Stimulated activated CD8-positive, alpha-beta memory T cell treated with anti-CD3 and anti-CD28 coated beads, Interleukin-12 subunit alpha, Interleukin-12 subunit beta, amount 100 ng/mL, for 4 hours (primary cell): ENCODE measurements around the gene DENND5B.
"Not testable (repeated sequence)": the region's sequence is repeated elsewhere in the genome, so short reads cannot be mapped to it uniquely, and the experiment has no call there.

Experiments
- DNase-seq: peaks from one replicate; pipeline ENCODE4 v3.0.0-alpha.2; 2020; ENCODE audit warnings: low read depth

The DENND5B gene

GRCh38 chr12:31506515-31507306 lies 84.2 kb downstream of the DENND5B start:
- no peak for DNase-seq

- DNase-seq: no peak
These were observed 86.2 kb downstream of the DENND5B start for GRCh38 chr12:31504625-31505222.

GRCh38 chr12:31501014-31501413 lies 89.9 kb downstream of the DENND5B start:
- DNase-seq: not testable (repeated sequence)

- no peak for DNase-seq
These were observed 91.4 kb downstream of the DENND5B start for GRCh38 chr12:31499567-31499966.

DNA sequence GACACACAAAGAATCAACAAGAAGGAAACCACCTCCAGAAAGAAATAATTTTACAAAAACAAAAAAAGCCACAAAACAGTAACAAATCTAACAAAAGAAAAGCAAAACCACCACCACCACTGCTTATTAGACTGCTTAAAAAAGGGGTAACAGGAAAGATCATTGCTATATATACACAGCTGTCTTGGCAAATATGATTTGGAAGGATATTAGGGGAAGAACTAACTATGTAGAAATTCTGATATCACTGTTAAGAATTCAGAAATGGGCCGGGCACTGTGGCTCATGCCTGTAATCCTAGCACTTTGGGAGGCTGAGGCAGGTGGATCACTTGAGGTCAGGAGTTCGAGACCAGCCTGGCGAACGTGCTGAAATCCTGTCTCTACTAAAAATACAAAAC lies 92.5 kb downstream of the DENND5B start:
- no peak for DNase-seq

DNA sequence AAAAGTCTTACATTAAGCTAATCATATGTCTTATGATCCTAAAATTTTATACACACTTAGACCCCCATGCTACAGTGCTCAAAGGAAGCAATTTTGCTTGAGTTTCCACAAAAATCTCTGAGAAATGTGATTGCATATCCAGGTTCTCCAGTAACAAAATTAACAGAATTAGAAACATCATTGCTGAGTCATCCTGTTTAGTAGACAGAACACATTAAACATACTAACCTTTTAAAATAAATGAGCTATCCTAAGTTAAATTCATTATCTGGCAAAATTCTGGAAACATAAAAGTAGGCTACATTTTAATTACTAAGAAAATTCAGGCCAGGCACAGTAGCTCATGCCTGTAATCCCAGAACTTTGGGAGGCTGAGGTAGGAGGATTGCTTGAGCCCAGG lies 94.7 kb downstream of the DENND5B start:
- no peak for DNase-seq

GRCh38 chr12:31494455-31494854 lies 96.5 kb downstream of the DENND5B start:
- no peak for DNase-seq

GRCh38 chr12:31492599-31493196 lies 98.2 kb downstream of the DENND5B start:
- no peak for DNase-seq

DNA sequence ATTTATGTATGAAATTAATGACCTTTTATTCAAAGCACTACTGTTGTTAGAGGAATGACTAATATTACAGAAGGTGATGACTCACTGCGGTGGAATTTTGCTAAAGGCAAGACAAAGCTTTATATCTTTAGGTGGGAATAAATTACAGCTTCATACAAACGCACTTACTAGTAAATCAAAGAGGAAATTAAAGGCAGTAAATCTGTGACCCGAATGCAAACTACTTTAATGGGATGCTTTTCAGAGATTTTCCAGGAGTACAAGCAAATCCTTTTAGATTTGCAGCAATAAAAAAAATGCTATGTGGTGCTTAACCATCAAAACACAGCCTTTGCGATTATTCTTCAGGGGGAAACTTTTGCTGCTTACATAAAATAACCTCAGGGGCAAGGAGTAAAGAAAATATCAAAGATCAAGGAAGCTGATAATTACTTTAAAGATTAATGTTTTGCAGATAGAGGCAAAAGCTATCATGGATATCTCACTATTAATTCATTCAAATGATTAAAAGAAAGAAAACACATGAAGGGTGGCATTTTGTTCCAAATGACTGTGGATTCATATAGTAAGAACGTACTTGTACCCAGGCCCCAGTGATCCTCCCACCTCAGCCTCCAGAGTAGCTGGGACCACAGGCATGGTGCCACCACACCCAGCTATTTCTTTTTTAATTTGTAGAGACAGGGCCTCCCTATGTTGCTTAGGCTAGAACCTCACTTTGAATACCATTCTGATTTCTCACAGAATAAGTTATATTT lies 98.9 kb downstream of the DENND5B start:
- no peak for DNase-seq

DNA sequence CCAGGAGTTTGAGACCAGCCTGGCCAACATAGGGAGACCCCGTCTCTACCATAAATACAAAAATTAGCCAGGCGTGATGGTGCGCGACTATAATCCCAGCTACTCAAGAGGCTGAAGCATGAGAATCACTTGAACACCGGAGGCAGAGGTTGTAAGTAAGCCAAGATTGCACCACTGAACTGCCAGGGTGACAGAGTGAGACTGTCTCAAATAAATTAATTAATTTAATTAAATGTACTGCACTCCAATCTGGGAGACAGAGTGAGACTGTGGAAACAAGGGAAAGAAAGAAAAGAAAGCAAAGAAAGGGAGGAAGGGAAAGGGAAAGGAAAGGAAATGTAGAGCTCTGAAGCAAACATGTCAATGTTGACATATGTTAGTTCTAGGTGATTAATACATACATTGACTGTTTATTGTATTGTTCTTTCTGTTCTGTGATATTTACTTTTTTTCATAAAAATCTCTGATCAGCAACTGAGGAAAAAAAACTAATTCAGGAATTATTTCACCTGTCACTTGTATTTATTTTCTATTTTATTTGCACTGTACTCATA lies 99.6 kb downstream of the DENND5B start:
- no peak for DNase-seq

DNA sequence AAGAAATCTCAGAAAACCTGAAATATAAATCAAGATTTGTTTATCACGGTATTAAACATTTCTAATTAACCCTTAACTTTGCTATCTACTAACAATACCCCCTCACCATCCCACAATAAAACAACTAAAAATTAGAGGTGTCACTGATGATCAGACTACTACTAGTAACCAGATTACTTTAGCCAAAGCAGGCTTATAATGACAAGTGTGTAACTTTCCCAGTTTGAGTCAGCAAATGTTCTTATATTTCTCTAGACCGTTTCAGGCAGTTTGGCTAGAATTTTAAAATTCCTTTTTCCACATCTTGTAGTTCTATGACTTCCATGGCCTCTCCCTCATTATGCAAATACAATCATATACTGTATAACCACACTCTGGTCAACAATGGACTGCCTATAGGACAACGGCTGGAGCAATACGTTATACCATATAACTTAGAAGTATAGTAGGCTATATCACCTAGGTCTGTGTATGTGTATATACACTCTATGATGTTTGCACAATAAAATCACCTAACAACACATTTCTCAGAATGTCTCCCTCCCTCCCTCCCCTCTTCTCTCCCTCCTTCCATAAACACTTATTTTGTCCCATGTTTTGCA lies 102.1 kb downstream of the DENND5B start:
- no peak for DNase-seq

GRCh38 chr12:31485571-31485970 lies 105.4 kb downstream of the DENND5B start:
- DNase-seq: no peak

GRCh38 chr12:31482816-31483215 lies 108.1 kb downstream of the DENND5B start:
- no peak for DNase-seq

GRCh38 chr12:31481415-31481814 lies 109.5 kb downstream of the DENND5B start:
- DNase-seq: no peak

DNA sequence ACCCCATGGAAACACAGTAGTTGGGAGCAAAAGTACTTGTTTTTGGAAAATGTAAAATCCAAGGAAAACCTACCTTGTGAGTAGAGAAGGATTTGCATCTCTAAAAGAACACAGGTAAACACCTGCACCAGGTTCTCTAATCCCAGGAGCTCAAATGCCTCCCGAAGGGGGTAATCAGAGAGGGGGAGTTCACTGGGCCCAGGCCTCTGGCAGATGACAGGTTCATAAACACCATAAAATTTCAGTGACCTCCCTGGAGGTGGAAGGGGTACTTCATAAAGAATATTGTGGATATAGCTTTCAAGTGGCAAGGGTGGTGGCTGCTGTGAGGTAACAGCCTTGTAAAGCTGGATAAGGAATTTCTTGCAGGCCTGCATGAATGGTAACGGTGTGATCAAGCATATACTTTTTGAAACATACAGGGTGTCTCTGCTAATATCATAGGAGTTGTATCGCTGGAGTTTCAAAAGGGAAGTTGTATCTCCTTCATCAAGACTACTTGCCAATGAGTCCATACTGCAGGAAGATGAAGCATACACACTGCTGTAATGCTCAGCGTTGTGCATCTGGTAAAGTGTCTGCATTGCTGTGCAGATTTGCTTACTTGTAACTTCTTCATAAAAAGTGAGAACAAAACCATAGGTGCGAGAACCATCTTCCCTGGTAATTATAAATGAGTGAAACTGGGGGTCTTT lies 111.3 kb downstream of the DENND5B start:
- no peak for DNase-seq

- DNase-seq: no peak
These were observed 112.0 kb downstream of the DENND5B start for GRCh38 chr12:31478898-31479297.

DNA sequence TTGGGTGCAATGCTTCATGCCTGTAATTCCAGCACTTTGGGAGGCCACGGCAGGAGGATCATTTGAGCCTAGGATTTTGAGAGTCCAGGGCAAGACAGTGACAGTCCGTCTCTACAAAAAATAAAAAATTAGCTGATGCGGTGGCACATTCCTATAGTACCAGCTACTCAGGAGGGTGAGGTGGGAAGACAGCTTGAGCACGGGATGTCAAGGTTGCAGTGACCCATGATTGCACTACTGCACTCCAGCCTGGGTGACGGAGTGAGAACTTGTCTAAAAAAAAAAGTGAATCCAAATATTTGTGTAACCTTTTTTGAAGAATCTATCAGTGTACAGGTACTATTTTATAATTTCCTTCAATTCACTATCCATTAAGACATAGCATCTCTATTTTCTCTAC lies 112.5 kb downstream of the DENND5B start:
- no peak for DNase-seq

- DNase-seq: no peak
These were observed 113.2 kb downstream of the DENND5B start for GRCh38 chr12:31477687-31478086.

DNA sequence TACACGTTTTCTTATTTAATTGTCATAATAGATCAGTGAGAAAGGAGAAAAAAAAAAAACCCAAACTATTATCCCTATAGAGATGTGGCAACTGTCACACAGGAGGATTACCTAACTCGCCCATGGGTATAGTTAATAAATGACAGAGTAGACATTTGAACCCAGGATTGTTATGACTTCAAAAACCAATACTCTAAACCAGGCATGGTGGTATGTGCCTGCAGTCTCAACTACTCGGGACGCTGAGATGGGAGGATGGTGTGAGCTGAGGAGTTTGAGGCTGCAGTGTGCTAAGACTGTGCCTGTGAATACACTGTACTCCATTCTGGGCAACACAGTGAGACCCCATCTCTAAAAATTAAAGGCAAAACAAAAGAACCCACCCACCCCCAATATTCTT lies 114.5 kb downstream of the DENND5B start:
- DNase-seq: no peak

GRCh38 chr12:31475610-31476009 lies 115.3 kb downstream of the DENND5B start:
- DNase-seq: not testable (repeated sequence)

DNA sequence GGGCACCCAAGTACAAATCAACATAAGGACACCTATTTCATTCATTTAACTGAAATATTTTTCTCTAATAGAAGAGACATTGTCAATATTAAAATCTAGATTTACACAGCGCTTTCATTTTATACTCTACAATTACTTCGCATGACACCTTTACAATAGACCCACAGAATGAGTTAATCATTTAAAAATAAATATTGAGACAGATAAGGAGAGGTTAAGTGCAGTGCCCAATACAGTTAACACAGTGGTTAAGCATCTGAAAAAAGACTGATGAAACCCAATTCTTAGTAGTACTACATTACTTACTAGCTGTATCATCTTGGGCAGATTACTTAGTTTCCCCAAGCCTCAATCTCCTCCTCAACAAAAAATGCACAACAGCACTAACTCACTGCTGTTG lies 116.2 kb downstream of the DENND5B start:
- DNase-seq: no peak
